HK-2 (cell line): ENCODE measurements around the gene NAV2.

Experiments used
- DNase-seq: peaks from one replicate; pipeline ENCODE4 v3.0.0-alpha.2; 2018; ENCODE audit not compliant: unreplicated experiment

NAV2 gene

GRCh38 chr11:19746086-19746485 lies 33.4 kb downstream of the NAV2 start:
- no peak for DNase-seq

GRCh38 chr11:19747634-19748033 lies 35.0 kb downstream of the NAV2 start:
- DNase-seq: no peak

GRCh38 chr11:19751055-19751454 lies 38.4 kb downstream of the NAV2 start:
- no peak for DNase-seq

- DNase-seq: no peak
Measured at GRCh38 chr11:19753451-19754106, 40.9 kb downstream of the NAV2 start.

- no peak for DNase-seq
Measured at GRCh38 chr11:19756675-19757475, 44.2 kb downstream of the NAV2 start.

- no peak for DNase-seq
Measured at GRCh38 chr11:19759389-19759788, 46.8 kb downstream of the NAV2 start.

- no peak for DNase-seq
Measured at GRCh38 chr11:19762266-19762665, 49.6 kb downstream of the NAV2 start.

GRCh38 chr11:19763330-19763729 lies 50.7 kb downstream of the NAV2 start:
- no peak for DNase-seq

GRCh38 chr11:19766206-19766605 lies 53.6 kb downstream of the NAV2 start:
- DNase-seq: no peak

- no peak for DNase-seq
Measured at GRCh38 chr11:19766810-19767209, 54.2 kb downstream of the NAV2 start.

GRCh38 chr11:19767627-19768151 lies 55.1 kb downstream of the NAV2 start:
- no peak for DNase-seq

- DNase-seq: no peak
Measured at GRCh38 chr11:19768197-19768596, 55.6 kb downstream of the NAV2 start.

- no peak for DNase-seq
Measured at GRCh38 chr11:19768815-19769214, 56.2 kb downstream of the NAV2 start.

GRCh38 chr11:19769820-19770219 lies 57.2 kb downstream of the NAV2 start:
- no peak for DNase-seq

GRCh38 chr11:19770277-19770676 lies 57.6 kb downstream of the NAV2 start:
- DNase-seq: no peak

- DNase-seq: no peak
Measured at GRCh38 chr11:19771463-19771862, 58.8 kb downstream of the NAV2 start.

- DNase-seq: no peak
Measured at GRCh38 chr11:19772480-19772879, 59.8 kb downstream of the NAV2 start.

- DNase-seq: no peak
Measured at GRCh38 chr11:19774329-19774728, 61.7 kb downstream of the NAV2 start.

- no peak for DNase-seq
Measured at GRCh38 chr11:19774817-19775580, 62.4 kb downstream of the NAV2 start.

GRCh38 chr11:19775622-19776021 lies 63.0 kb downstream of the NAV2 start:
- no peak for DNase-seq

- no peak for DNase-seq
Measured at GRCh38 chr11:19777039-19777376, 64.4 kb downstream of the NAV2 start.

- no peak for DNase-seq
Measured at GRCh38 chr11:19777377-19778102, 64.9 kb downstream of the NAV2 start.
